HepG2 (cell line): ENCODE results near the gene COG1. TPM values are rescaled to one million over a fixed set of nuclear protein-coding genes. Genes with fewer than 3 reads are reported as not detected.
A peak's percentile ranks its signal among the peaks of the same experiment; 100 is the strongest.

Source experiments
- BRD4 ChIP-seq: sonication (generic); formaldehyde crosslinking; IDR thresholded peaks from 2 replicates; pipeline ENCODE4 v1.4.0; 2020; ENCODE audit warnings: missing genetic modification reagents
- FOXK2 ChIP-seq: fragments of 450-650 bp; IDR thresholded peaks from 2 replicates; pipeline ENCODE4 v1.6.1; 2016
- KDM2A ChIP-seq: sonication (generic); formaldehyde crosslinking; IDR thresholded peaks from 2 replicates; pipeline ENCODE4 v1.4.0; 2020; ENCODE audit warnings: low read depth, missing genetic modification reagents, borderline replicate concordance
- MED13 ChIP-seq: sonication (generic); formaldehyde crosslinking; IDR thresholded peaks from 2 replicates; pipeline ENCODE4 v1.5.0; 2020; ENCODE audit warnings: missing genetic modification reagents
- MIER3 ChIP-seq: IDR thresholded peaks from 2 replicates; pipeline ENCODE4 v1.6.1; 2016; ENCODE audit warnings: missing compliant biosample characterization, borderline replicate concordance
- PHF20 ChIP-seq: sonication (generic); formaldehyde crosslinking; IDR thresholded peaks from 2 replicates; pipeline ENCODE4 v1.5.0; 2020; ENCODE audit warnings: mild to moderate bottlenecking, missing genetic modification reagents
- RBFOX2 ChIP-seq: fragments of 200-400 bp; formaldehyde crosslinking; IDR thresholded peaks from 2 replicates; pipeline ENCODE4 v1.6.1; 2017; ENCODE audit warnings: low read depth, mild to moderate bottlenecking, low read length
- TOE1 ChIP-seq: sonication (generic); formaldehyde crosslinking; IDR thresholded peaks from 2 replicates; pipeline ENCODE4 v1.4.0; 2020; ENCODE audit warnings: mild to moderate bottlenecking, missing genetic modification reagents
- ZNF232 ChIP-seq: sonication (generic); formaldehyde crosslinking; IDR thresholded peaks from 2 replicates; pipeline ENCODE4 v1.4.0; 2020; ENCODE audit warnings: missing genetic modification reagents, borderline replicate concordance
- ZNF260 ChIP-seq: sonication (generic); formaldehyde crosslinking; IDR thresholded peaks from 2 replicates; pipeline ENCODE4 v1.4.0; 2020; ENCODE audit warnings: missing genetic modification reagents, low read depth, mild to moderate bottlenecking, borderline replicate concordance
- ZNF343 ChIP-seq: sonication (generic); formaldehyde crosslinking; IDR thresholded peaks from 2 replicates; pipeline ENCODE4 v1.4.0; 2020; ENCODE audit warnings: mild to moderate bottlenecking, missing genetic modification reagents
- ZNF383 ChIP-seq: sonication (generic); formaldehyde crosslinking; IDR thresholded peaks from 2 replicates; pipeline ENCODE4 v1.4.0; 2020; ENCODE audit warnings: missing genetic modification reagents, mild to moderate bottlenecking, borderline replicate concordance
- ZNF446 ChIP-seq: sonication (generic); formaldehyde crosslinking; IDR thresholded peaks from 2 replicates; pipeline ENCODE4 v1.5.0; 2020; ENCODE audit warnings: mild to moderate bottlenecking, missing genetic modification reagents
- ZNF652 ChIP-seq: IDR thresholded peaks from 2 replicates; pipeline ENCODE4 v1.6.1; 2016; ENCODE audit warnings: low read depth, borderline replicate concordance
- ZNF678 ChIP-seq: sonication (generic); formaldehyde crosslinking; IDR thresholded peaks from 2 replicates; pipeline ENCODE4 v1.4.0; 2020; ENCODE audit warnings: mild to moderate bottlenecking, missing genetic modification reagents
- ZNF776 ChIP-seq: sonication (generic); formaldehyde crosslinking; IDR thresholded peaks from 2 replicates; pipeline ENCODE4 v1.4.0; 2020; ENCODE audit warnings: mild to moderate bottlenecking, missing genetic modification reagents
- polyA plus RNA-seq, 8 experiments: library from polyadenylated mRNA; depleted of rRNA in 3 of 8; stranded (reverse) in 7 of 8; unstranded in 1 of 8; fragments of >200 nt; fragmentation: Illumina TruSeq in 4 of 8; extraction: Trizol in 4 of 8; gene quantifications; 2 replicates each; pipeline versions ENCODE4 v1.2.1 to v1.2.3, GENCODE V29; 2011 to 2016; ENCODE audit warnings: low read depth in 4 of 8, missing spikeins in 1 of 8, mixed read lengths in 1 of 8; ENCODE audit not compliant: insufficient read depth in 1 of 8
- total RNA-seq, 5 experiments: library from RNA; depleted of rRNA; stranded (reverse); fragments of >200 nt; fragmentation: Illumina TruSeq; extraction: Trizol; gene quantifications; 2 replicates each; pipeline ENCODE4 v1.2.3, GENCODE V29; 2016; ENCODE audit warnings: low read depth in 1 of 5
- TF ChIP-seq, protein P1 (sequence below): sonication (generic); formaldehyde crosslinking; IDR thresholded peaks from 2 replicates; pipeline ENCODE4 v1.5.0; 2020; ENCODE audit warnings: missing genetic modification reagents
- TF ChIP-seq, protein P2 (sequence below): sonication (generic); formaldehyde crosslinking; IDR thresholded peaks from 2 replicates; pipeline ENCODE4 v1.8.0; 2023; ENCODE audit warnings: mild to moderate bottlenecking, missing genetic modification reagents
- TF ChIP-seq, protein P3 (sequence below): sonication (generic); formaldehyde crosslinking; IDR thresholded peaks from 2 replicates; pipeline ENCODE4 v1.8.1; 2023; ENCODE audit warnings: mild to moderate bottlenecking, moderate library complexity, missing genetic modification reagents
- TF ChIP-seq, protein P4 (sequence below): sonication (generic); formaldehyde crosslinking; IDR thresholded peaks from 2 replicates; pipeline ENCODE4 v1.5.1; 2020; ENCODE audit warnings: mild to moderate bottlenecking, missing genetic modification reagents, moderate library complexity
- TF ChIP-seq, protein P5 (sequence below): conservative IDR thresholded peaks from 2 replicates; pipeline ENCODE4 v1.6.1; 2018; ENCODE audit warnings: missing genetic modification reagents

COG1 gene
- total and polyA plus RNA-seq, 2 of the 13 experiments (the other 11 are each of a cell fraction or from before 2014, with no cell fraction given) = 36.6 to 39.7 TPM

DNA sequence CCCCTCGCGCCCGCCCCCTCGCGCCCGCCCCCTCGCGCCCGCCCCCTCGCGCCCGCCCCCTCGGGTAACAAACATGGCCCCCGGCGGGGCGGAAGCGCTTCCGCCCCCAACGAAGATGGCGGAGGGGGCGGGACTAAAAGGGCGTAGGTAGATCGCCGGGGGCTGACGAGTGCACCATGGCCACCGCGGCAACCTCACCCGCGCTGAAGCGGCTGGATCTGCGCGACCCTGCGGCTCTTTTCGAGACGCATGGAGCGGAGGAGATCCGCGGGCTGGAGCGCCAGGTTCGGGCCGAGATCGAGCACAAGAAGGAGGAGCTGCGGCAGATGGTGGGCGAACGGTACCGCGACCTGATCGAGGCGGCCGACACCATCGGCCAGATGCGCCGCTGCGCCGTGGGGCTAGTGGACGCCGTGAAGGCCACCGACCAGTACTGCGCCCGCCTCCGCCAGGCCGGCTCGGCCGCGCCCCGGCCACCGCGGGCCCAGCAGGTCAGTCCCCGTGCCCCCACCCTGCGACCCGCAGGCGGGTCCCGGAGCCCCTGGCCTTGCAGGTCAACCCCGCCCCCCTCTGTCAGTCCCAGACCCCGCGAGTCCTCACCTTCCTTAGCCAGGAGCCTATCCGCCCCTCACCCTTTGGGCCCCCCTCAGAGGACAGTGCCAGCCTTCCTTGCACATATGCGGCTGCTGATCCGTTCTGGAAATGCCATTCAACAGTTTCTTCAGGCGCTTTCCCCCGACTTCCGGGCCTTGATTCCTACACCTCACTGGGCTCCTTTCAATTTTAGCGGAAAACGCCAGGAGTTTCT is at the start of gene COG1 (continued):
- TF ChIP-seq ZNF260 (no peak), FOXK2 (no peak), ZNF652 (CRISPR knock-in tag) (no peak), ZNF776 (CRISPR knock-in tag) (peak; percentile 91), KDM2A (CRISPR knock-in tag) (peak; percentile 91), RBFOX2 (peak; percentile 96), ZNF232 (CRISPR knock-in tag) (peak; percentile 49; the same call in 1 of the 2 replicates), ZNF678 (CRISPR knock-in tag) (no peak; the same call in 1 of the 2 replicates), MED13 (CRISPR knock-in tag) (no peak; the same call in 1 of the 2 replicates), ZNF446 (peak; percentile 85), ZNF383 (CRISPR knock-in tag) (no peak), BRD4 (peak; percentile 58; the same call in 1 of the 2 replicates), TOE1 (CRISPR knock-in tag) (no peak), PHF20 (CRISPR knock-in tag) (peak; percentile 64; the same call in 1 of the 2 replicates), MIER3 (CRISPR knock-in tag) (0 out of 2 replicates have a peak, but pooled peaks have one; percentile 65), ZNF343 (CRISPR knock-in tag) (no peak)
- TF ChIP-seq, protein P1, sequence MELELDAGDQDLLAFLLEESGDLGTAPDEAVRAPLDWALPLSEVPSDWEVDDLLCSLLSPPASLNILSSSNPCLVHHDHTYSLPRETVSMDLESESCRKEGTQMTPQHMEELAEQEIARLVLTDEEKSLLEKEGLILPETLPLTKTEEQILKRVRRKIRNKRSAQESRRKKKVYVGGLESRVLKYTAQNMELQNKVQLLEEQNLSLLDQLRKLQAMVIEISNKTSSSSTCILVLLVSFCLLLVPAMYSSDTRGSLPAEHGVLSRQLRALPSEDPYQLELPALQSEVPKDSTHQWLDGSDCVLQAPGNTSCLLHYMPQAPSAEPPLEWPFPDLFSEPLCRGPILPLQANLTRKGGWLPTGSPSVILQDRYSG (CRISPR knock-in tag) = no peak
- TF ChIP-seq, protein P2, sequence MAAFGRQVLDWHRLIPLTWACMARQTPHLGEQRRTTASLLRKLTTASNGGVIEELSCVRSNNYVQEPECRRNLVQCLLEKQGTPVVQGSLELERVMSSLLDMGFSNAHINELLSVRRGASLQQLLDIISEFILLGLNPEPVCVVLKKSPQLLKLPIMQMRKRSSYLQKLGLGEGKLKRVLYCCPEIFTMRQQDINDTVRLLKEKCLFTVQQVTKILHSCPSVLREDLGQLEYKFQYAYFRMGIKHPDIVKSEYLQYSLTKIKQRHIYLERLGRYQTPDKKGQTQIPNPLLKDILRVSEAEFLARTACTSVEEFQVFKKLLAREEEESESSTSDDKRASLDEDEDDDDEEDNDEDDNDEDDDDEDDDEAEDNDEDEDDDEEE (CRISPR knock-in tag) = peak; percentile 77; the same call in 1 of the 2 replicates
- TF ChIP-seq, protein P3, sequence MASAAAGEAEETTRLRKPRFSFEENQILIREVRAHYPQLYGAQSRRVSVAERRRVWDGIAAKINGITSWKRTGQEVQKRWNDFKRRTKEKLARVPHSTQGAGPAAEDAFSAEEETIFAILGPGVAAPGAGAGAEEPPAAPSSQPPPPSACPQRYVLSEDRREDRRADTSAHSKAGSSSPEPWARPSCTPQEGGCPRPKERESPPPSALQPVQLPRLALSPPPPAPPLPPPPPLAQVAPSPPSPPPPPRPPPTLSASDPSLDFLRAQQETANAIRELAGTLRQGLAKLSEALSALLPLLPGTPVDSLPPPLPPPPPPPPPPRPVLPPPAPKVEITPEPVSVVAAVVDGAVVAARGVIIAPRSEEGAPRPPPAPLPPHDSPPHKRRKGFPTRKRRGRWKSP (CRISPR knock-in tag) = peak; percentile 63; the same call in 1 of the 2 replicates
- TF ChIP-seq, protein P4, sequence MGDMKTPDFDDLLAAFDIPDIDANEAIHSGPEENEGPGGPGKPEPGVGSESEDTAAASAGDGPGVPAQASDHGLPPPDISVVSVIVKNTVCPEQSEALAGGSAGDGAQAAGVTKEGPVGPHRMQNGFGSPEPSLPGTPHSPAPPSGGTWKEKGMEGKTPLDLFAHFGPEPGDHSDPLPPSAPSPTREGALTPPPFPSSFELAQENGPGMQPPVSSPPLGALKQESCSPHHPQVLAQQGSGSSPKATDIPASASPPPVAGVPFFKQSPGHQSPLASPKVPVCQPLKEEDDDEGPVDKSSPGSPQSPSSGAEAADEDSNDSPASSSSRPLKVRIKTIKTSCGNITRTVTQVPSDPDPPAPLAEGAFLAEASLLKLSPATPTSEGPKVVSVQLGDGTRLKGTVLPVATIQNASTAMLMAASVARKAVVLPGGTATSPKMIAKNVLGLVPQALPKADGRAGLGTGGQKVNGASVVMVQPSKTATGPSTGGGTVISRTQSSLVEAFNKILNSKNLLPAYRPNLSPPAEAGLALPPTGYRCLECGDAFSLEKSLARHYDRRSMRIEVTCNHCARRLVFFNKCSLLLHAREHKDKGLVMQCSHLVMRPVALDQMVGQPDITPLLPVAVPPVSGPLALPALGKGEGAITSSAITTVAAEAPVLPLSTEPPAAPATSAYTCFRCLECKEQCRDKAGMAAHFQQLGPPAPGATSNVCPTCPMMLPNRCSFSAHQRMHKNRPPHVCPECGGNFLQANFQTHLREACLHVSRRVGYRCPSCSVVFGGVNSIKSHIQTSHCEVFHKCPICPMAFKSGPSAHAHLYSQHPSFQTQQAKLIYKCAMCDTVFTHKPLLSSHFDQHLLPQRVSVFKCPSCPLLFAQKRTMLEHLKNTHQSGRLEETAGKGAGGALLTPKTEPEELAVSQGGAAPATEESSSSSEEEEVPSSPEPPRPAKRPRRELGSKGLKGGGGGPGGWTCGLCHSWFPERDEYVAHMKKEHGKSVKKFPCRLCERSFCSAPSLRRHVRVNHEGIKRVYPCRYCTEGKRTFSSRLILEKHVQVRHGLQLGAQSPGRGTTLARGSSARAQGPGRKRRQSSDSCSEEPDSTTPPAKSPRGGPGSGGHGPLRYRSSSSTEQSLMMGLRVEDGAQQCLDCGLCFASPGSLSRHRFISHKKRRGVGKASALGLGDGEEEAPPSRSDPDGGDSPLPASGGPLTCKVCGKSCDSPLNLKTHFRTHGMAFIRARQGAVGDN (CRISPR knock-in tag) = peak; percentile 86
- TF ChIP-seq, protein P5, sequence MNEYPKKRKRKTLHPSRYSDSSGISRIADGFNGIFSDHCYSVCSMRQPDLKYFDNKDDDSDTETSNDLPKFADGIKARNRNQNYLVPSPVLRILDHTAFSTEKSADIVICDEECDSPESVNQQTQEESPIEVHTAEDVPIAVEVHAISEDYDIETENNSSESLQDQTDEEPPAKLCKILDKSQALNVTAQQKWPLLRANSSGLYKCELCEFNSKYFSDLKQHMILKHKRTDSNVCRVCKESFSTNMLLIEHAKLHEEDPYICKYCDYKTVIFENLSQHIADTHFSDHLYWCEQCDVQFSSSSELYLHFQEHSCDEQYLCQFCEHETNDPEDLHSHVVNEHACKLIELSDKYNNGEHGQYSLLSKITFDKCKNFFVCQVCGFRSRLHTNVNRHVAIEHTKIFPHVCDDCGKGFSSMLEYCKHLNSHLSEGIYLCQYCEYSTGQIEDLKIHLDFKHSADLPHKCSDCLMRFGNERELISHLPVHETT (CRISPR knock-in tag) = peak; percentile 33; the same call in 1 of the 2 replicates
